ENCODE measurements around the gene MBLAC2. TPM values are rescaled to one million over a fixed set of nuclear protein-coding genes. Genes with fewer than 3 reads are reported as not detected.

Gene MBLAC2
- total RNA-seq (2014; rRNA removed; shearing (Covaris generic)): 4.0 and 5.2 TPM in 2 replicates

GRCh38 chr5:90474235-90475107 is at the start of gene MBLAC2, which contains the start of gene POLR3G:
MBLAC2 (minus strand) TSS chr5:90474771; CDS start chr5:90474292, 479 bp downstream.
POLR3G (plus strand) TSS chr5:90474864; CDS start chr5:90485568, 10,704 bp downstream.
- DNase-seq (ENCODE audit: low spot score): peak; percentile 94

DNA sequence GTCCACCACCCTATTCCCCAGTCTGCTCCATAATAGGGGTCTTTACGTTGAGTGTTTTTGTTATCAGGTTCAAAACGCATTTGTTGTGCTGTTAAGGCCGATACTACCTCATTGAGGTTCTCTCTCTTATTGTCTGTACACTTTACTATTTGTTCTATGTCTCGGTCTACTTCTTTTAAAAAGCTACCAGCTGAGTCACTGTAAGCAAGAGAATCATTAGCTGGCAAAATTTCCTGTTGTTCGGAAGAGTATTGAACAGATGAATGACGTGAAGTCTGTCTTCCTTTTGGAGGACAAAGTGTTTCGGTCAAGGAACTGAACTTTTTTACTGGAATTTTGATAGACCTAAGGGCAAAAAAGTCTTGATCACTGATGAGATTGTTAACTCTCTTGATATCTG is 44.5 kb upstream of the MBLAC2 start:
- no peak for DNase-seq (ENCODE audit: low spot score)

DNA sequence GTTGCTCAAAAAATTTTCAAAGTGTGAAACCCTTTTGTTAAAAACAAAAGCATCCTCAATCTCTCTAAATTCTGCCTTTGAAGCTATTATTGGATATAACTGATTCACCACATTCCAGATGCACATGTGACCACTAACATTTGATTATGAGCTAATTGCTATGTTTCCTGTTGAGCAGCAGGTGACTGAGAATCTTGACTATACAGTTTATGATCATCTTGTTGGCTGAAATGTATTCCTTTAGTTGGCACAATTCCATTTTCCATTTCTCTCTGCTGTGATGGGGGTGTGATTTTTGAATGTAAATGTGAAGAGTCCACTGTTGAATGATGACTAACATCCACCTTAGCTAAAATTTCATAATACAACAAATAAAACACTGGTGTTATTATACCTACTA is 44.1 kb upstream of the MBLAC2 start:
- no peak for DNase-seq (ENCODE audit: low spot score)

- no peak for DNase-seq (ENCODE audit: low spot score)
Measured at GRCh38 chr5:90514520-90514919, 39.9 kb upstream of the MBLAC2 start.

- no peak for DNase-seq (ENCODE audit: low spot score)
Measured at GRCh38 chr5:90510438-90510837, 35.9 kb upstream of the MBLAC2 start.

- DNase-seq (ENCODE audit: low spot score): no peak
Measured at GRCh38 chr5:90506221-90506620, 31.6 kb upstream of the MBLAC2 start.

DNA sequence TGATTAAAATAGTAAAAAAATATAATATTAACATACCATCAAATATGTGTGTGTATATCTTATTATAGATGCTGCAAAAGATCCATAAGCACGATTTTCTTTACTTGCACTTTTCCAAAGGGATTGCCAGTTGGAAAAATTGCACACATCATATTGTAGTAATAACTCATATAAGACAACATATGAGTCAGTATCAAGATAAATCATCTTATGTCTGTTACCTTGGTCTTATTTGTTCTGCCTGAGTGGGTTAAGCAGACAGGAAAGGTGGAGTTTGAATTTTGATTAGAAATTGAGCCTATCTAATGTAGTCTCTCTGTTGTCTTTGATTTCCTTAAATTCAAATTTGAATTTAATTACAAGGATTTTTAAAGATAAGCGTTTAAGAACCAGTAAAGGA is 30.2 kb upstream of the MBLAC2 start:
- no peak for DNase-seq (ENCODE audit: low spot score)

GRCh38 chr5:90503596-90503995 is 29.0 kb upstream of the MBLAC2 start:
- DNase-seq (ENCODE audit: low spot score): no peak

- no peak for DNase-seq (ENCODE audit: low spot score)
Measured at GRCh38 chr5:90495146-90495545, 20.6 kb upstream of the MBLAC2 start.

- DNase-seq (ENCODE audit: low spot score): no peak
Measured at GRCh38 chr5:90494043-90494442, 19.5 kb upstream of the MBLAC2 start.

GRCh38 chr5:90488791-90489190 is 14.2 kb upstream of the MBLAC2 start:
- DNase-seq (ENCODE audit: low spot score): peak; percentile 4

DNA sequence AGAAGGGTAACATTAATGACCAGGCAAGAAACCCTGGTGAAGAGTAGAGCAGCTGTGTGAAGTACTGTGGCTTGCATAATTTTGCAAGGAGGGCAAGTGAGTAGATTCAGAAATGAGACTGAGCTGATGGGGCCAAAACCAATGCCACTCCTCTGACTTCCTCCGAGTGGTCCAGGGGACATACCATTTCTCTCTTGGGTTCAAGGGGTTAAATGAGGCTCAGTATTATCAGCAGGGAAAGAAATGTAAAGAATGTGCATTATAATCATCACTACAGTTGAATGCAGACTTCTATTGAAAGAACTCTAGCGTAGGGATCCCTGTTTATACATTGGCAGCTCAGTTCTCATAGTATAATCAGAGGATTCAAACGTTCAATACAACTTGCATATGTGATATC is 10.0 kb upstream of the MBLAC2 start:
- no peak for DNase-seq (ENCODE audit: low spot score)

DNA sequence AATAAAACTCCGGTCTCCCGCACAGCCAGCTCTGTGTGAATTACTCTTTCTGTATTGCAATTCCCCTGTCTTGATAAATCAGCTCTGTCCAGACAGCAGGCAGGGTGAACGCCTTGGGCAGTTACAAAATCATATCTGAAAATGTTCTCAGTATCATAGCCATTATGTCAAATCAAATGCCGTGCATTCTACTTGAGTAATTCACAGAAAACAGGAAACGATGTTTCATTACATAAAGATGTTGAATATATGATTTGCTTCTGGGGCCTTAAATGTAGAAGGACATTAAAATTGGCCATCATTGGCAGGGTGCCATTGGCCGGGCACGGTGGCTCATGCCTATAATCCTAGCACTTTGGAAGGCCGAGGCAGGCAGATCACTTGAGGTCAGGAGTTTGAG is 8.6 kb upstream of the MBLAC2 start:
- DNase-seq (ENCODE audit: low spot score): no peak

- no peak for DNase-seq (ENCODE audit: low spot score)
Measured at GRCh38 chr5:90480699-90481098, 6.1 kb upstream of the MBLAC2 start.

- DNase-seq (ENCODE audit: low spot score): no peak
Measured at GRCh38 chr5:90479611-90480385, 5.2 kb upstream of the MBLAC2 start.

GRCh38 chr5:90477621-90478215 is 3.1 kb upstream of the MBLAC2 start:
- DNase-seq (ENCODE audit: low spot score): no peak

GRCh38 chr5:90477073-90477472 is 2.5 kb upstream of the MBLAC2 start:
- no peak for DNase-seq (ENCODE audit: low spot score)

DNA sequence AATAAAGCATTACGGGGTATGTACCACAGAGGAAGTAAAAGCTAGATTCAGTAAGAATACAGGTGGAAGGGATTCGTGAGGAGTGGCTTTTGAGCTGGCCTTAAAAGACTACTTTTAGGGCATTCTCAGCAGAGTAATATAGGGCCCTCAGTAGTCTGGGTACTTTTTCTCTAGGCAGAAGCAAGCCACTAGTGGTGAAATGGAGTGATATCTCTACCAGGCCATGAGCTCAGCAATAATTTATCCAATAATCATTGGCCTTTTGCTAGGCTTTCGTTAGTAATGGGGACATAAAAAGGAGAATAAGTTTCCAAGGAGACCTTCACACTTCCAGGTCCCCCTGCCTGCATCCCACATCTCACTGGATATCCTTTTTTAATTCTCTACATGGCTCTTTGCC is 1.8 kb upstream of the MBLAC2 start:
- DNase-seq (ENCODE audit: low spot score): no peak

DNA sequence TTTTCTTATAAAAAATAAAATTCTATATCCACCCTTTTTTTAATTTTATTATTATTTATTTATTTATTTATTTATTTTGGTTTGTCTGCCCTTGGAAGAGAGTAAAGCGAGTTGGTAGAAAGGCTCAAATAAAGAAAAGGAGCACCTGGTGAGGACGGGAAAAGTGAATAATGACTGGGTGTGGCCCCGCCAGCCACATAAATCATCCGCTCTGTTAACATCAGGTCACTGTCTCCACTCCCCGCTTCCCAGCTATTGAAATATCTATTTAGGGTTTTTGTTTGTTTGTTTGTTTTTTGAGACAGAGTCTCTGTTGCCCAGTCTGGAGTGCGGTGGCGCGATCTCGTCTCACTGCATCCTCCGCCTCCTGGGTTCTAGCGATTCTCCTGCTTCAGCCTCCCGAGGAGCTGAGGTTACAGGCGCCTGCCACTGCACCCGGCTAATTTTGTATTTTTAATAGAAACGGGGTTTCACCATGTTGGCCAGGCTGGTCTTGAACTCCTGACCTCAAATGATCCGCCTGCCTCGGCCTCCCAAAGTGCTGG is 937 bp upstream of the MBLAC2 start:
- no peak for DNase-seq (ENCODE audit: low spot score)

GRCh38 chr5:90473396-90474234 is 956 bp downstream of the MBLAC2 start:
- peak; percentile 70 for DNase-seq (ENCODE audit: low spot score)

GRCh38 chr5:90472783-90473395 is 1.7 kb downstream of the MBLAC2 start:
- no peak for DNase-seq (ENCODE audit: low spot score)

Data from HT-29 (cell line).